WTC11 (cell line): ENCODE measurements around the gene KIAA1328. TPM values are rescaled to one million over a fixed set of nuclear protein-coding genes. Genes with fewer than 3 reads are reported as not detected.

Experiments used
- ATAC-seq: fragments of 200-7000 bp; cut with Tn5 transposase; 2 replicates; pipeline ENCODE4 v1.10.0; 2021; ENCODE audit warnings: mild to moderate bottlenecking, moderate library complexity
- CTCF ChIA-PET: fragments of 300-600 bp; sonication (Branson Sonifier 250); formaldehyde crosslinking; loops from one replicate; lab custom pipeline; 2021; ENCODE audit warnings: antibody characterized with exemption; lab: Charles Lee
- POLR2A ChIA-PET: fragments of 350-600 bp; sonication (Branson Sonifier 250); formaldehyde crosslinking; loops from one replicate; lab custom pipeline; 2021; ENCODE audit warnings: antibody characterized with exemption; lab: Charles Lee
- DNase-seq: peaks from one replicate; pipeline ENCODE4 v3.0.0; 2021; ENCODE audit warnings: low spot score
- H3K27ac Mint-ChIP-seq: 2 replicates; pipeline ENCODE4 v1.8.0; 2021; ENCODE audit warnings: mixed read lengths
- H3K27me3 Mint-ChIP-seq: 2 replicates; pipeline ENCODE4 v1.8.0; 2021; ENCODE audit warnings: low read depth, mild to moderate bottlenecking, moderate library complexity, mixed read lengths
- H3K36me3 Mint-ChIP-seq: 2 replicates; pipeline ENCODE4 v1.8.0; 2021; ENCODE audit warnings: mixed read lengths
- H3K4me1 Mint-ChIP-seq: 2 replicates; pipeline ENCODE4 v1.8.0; 2022; ENCODE audit warnings: mixed read lengths
- H3K4me3 Mint-ChIP-seq: 2 replicates; pipeline ENCODE4 v1.8.0; 2021; ENCODE audit warnings: mild to moderate bottlenecking, moderate library complexity, mixed read lengths
- H3K9me3 Mint-ChIP-seq: 2 replicates; pipeline ENCODE4 v1.8.0; 2021; ENCODE audit warnings: mixed read lengths
- CDX4 ChIP-seq: fragments of 250-450 bp; sonication (Bioruptor Pico); IDR thresholded peaks from 2 replicates; pipeline ENCODE4 v1.9.0; 2021; ENCODE audit warnings: moderate library complexity, mild to moderate bottlenecking, inconsistent platforms, borderline replicate concordance
- CREM ChIP-seq: sonication (generic); formaldehyde crosslinking; IDR thresholded peaks from 2 replicates; pipeline ENCODE4 v1.8.1; 2022; ENCODE audit warnings: mild to moderate bottlenecking, missing genetic modification reagents, moderate library complexity
- ERG ChIP-seq: fragments of 250-450 bp; sonication (Bioruptor Pico); IDR thresholded peaks from 2 replicates; pipeline ENCODE4 v1.8.0; 2021; ENCODE audit warnings: mild to moderate bottlenecking
- HMGA2 ChIP-seq: fragments of 250-450 bp; sonication (Bioruptor Pico); IDR thresholded peaks from 2 replicates; pipeline ENCODE4 v1.4.0; 2021; ENCODE audit warnings: mild to moderate bottlenecking, moderate library complexity
- KAT7 ChIP-seq: sonication (generic); formaldehyde crosslinking; IDR thresholded peaks from 2 replicates; pipeline ENCODE4 v1.8.1; 2023; ENCODE audit warnings: missing genetic modification reagents, mild to moderate bottlenecking, borderline replicate concordance
- MAX ChIP-seq: sonication (generic); formaldehyde crosslinking; IDR thresholded peaks from 2 replicates; pipeline ENCODE4 v1.8.0; 2022; ENCODE audit warnings: mild to moderate bottlenecking, missing genetic modification reagents
- MYBL2 ChIP-seq: sonication (generic); formaldehyde crosslinking; IDR thresholded peaks from 2 replicates; pipeline ENCODE4 v1.8.1; 2023; ENCODE audit warnings: mild to moderate bottlenecking, moderate library complexity, missing genetic modification reagents
- NFATC4 ChIP-seq: fragments of 250-450 bp; sonication (Bioruptor Pico); IDR thresholded peaks from 2 replicates; pipeline ENCODE4 v1.9.0; 2021; ENCODE audit warnings: mild to moderate bottlenecking
- NR2C2 ChIP-seq: sonication (generic); formaldehyde crosslinking; IDR thresholded peaks from 2 replicates; pipeline ENCODE4 v1.8.0; 2022; ENCODE audit warnings: mild to moderate bottlenecking, missing genetic modification reagents
- NR3C1 ChIP-seq: sonication (generic); formaldehyde crosslinking; conservative IDR thresholded peaks from 2 replicates; pipeline ENCODE4 v1.8.1; 2023; ENCODE audit warnings: low read depth, mild to moderate bottlenecking, missing genetic modification reagents
- OVOL2 ChIP-seq: fragments of 250-450 bp; sonication (Bioruptor Pico); IDR thresholded peaks from 2 replicates; pipeline ENCODE4 v1.9.0; 2021; ENCODE audit warnings: mild to moderate bottlenecking, borderline replicate concordance
- PRDM15 ChIP-seq: sonication (generic); formaldehyde crosslinking; IDR thresholded peaks from 2 replicates; pipeline ENCODE4 v1.8.0; 2022; ENCODE audit warnings: missing genetic modification reagents
- RORB ChIP-seq: fragments of 250-450 bp; sonication (Bioruptor Pico); IDR thresholded peaks from 2 replicates; pipeline ENCODE4 v1.9.0; 2021; ENCODE audit warnings: mild to moderate bottlenecking
- STAT6 ChIP-seq: sonication (generic); formaldehyde crosslinking; conservative IDR thresholded peaks from 2 replicates; pipeline ENCODE4 v1.8.1; 2023; ENCODE audit warnings: mild to moderate bottlenecking, low read depth, missing genetic modification reagents, moderate library complexity
- TEAD4 ChIP-seq: sonication (generic); formaldehyde crosslinking; IDR thresholded peaks from 2 replicates; pipeline ENCODE4 v1.8.0; 2022; ENCODE audit warnings: mild to moderate bottlenecking, missing genetic modification reagents
- USF1 ChIP-seq: sonication (generic); formaldehyde crosslinking; IDR thresholded peaks from 2 replicates; pipeline ENCODE4 v1.8.0; 2022; ENCODE audit warnings: mild to moderate bottlenecking, missing genetic modification reagents
- ZNF138 ChIP-seq: sonication (generic); formaldehyde crosslinking; conservative IDR thresholded peaks from 2 replicates; pipeline ENCODE4 v1.8.1; 2022; ENCODE audit warnings: mild to moderate bottlenecking, moderate library complexity, missing genetic modification reagents
- ZNF232 ChIP-seq: sonication (generic); formaldehyde crosslinking; IDR thresholded peaks from 2 replicates; pipeline ENCODE4 v1.8.0; 2022; ENCODE audit warnings: mild to moderate bottlenecking, missing genetic modification reagents
- ZNF423 ChIP-seq: fragments of 250-450 bp; sonication (Bioruptor Pico); IDR thresholded peaks from 2 replicates; pipeline ENCODE4 v2.1.2; 2022; ENCODE audit warnings: mild to moderate bottlenecking, moderate library complexity
- ZNF532 ChIP-seq: fragments of 250-450 bp; sonication (Bioruptor Pico); IDR thresholded peaks from 2 replicates; pipeline ENCODE4 v1.9.0; 2021; ENCODE audit warnings: mild to moderate bottlenecking, borderline replicate concordance
- total RNA-seq: library from RNA; stranded (reverse); gene quantifications from 3 replicates; pipeline ENCODE4 v1.2.3, GENCODE V29; 2021

Gene KIAA1328
- total RNA-seq, 1 experiment from 2014 or later = 4.8 TPM

GRCh38 chr18:36885981-36886380, 57.1 kb downstream of the KIAA1328 start:
- Mint-ChIP-seq H3K36me3 (no peaks in the 10 kb centered on the region), H3K9me3 (no peaks in the 10 kb centered on the region), H3K27ac (no peak overlapping the region), H3K4me3 (no peak overlapping the region)
- CTCF ChIA-PET = interaction anchor here (1.4 to 1.7 kb wide), 2 partner anchors 10 to 13 kb away, joined by 4 to 6 read pairs; no protein-coding TSS in a partner anchor
- TF ChIP-seq CREM (CRISPR knock-in tag) = no peak
- TF ChIP-seq ERG = no peak
- TF ChIP-seq ZNF232 (CRISPR knock-in tag) = no peak
- TF ChIP-seq NR3C1 = no peak
- no peak for TF ChIP-seq TEAD4 (CRISPR knock-in tag)
- no peak for TF ChIP-seq STAT6 (CRISPR knock-in tag)
- TF ChIP-seq MAX = no peak
- TF ChIP-seq, all 79 proteins: peak for 0
- POLR2A ChIA-PET = no interaction called here
- Mint-ChIP-seq H3K4me1 (peaks cover 18% of the 10 kb centered on the region), H3K27me3 (no peaks in the 10 kb centered on the region)
- DNase-seq = no peak
- ATAC-seq = no peak

GRCh38 chr18:36887114-36887513, 58.2 kb downstream of the KIAA1328 start:
- Mint-ChIP-seq H3K4me1 (peaks cover 18% of the 10 kb centered on the region), H3K36me3 (no peaks in the 10 kb centered on the region)
- no peak for DNase-seq
- no peak for ATAC-seq
- TF ChIP-seq CDX4 (CRISPR knock-in tag) (no peak), ZNF232 (CRISPR knock-in tag) (no peak), RORB (CRISPR knock-in tag) (no peak), PRDM15 (no peak), ZNF423 (no peak), ZNF532 (no peak), USF1 (no peak), HMGA2 (no peak), OVOL2 (no peak), CREM (CRISPR knock-in tag) (no peak), NR2C2 (CRISPR knock-in tag) (no peak), NFATC4 (CRISPR knock-in tag) (no peak), ZNF138 (CRISPR knock-in tag) (no peak), MYBL2 (CRISPR knock-in tag) (no peak), KAT7 (no peak), NR3C1 (no peak)
- TF ChIP-seq, all 79 proteins: peak for 0
- POLR2A ChIA-PET = interaction anchor here (0.7 kb wide), 1 partner anchor 16 kb away, joined by 3 read pairs; no protein-coding TSS in a partner anchor
- H3K4me3 Mint-ChIP-seq = no peak overlapping the region
- H3K27me3 Mint-ChIP-seq = no peaks in the 10 kb centered on the region
- CTCF ChIA-PET = interaction anchor here (0.6 to 1.7 kb wide), 3 partner anchors 9 to 433 kb away, joined by 4 to 6 read pairs (median 5); no protein-coding TSS in a partner anchor
- H3K9me3 Mint-ChIP-seq = no peaks in the 10 kb centered on the region
- peak overlapping the region; percentile 41; the same call in 1 of the 2 replicates for H3K27ac Mint-ChIP-seq
